Putamen (tissue), 1 donor: ENCODE measurements around the gene TTYH1.
A peak's percentile ranks its signal among the peaks of the same experiment; 100 is the strongest.

Experiments used
- DNase-seq: peaks from one replicate; pipeline ENCODE4 v3.0.0-alpha.2; 2016; ENCODE audit warnings: low spot score

TTYH1 gene

DNA sequence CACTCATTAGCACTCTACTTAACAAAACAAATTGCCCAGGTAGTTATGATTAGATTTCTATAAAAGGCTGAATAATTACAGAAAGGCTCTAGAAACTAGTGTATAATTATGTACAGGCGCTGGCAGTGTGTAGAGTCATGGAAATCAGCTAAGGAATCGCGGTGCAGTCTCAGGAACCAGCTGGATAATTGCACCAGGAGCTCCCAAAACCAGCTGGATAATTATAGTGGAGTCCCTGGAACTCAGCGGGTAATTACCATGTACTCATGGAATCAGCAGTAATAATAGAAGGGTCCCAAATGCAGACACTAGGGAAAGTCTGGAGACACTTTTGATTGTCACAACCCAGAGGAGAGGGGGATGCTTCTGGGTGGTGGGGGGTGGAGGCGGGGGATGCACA lies 23.2 kb upstream of the TTYH1 start:
- no peak for DNase-seq

DNA sequence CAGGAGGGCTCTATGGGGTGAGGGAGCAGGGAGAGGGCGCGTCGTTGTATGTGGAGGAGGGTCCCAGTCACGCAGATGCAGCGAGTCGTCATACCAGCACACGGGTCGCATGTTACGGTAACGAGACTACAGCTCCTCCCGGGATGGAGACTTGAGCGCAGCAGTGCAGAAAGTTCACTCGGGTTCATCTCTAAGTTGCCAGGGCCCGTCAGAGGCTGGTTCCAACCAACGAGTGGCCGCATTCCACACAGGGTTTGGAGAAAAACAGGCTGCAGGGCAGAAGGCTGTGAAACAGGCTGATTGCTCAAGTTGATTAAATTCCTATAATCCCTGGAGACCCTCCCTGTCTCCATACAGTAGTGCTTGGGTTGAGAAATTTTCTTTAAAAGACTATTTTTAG lies 21.9 kb upstream of the TTYH1 start:
- DNase-seq: no peak

DNA sequence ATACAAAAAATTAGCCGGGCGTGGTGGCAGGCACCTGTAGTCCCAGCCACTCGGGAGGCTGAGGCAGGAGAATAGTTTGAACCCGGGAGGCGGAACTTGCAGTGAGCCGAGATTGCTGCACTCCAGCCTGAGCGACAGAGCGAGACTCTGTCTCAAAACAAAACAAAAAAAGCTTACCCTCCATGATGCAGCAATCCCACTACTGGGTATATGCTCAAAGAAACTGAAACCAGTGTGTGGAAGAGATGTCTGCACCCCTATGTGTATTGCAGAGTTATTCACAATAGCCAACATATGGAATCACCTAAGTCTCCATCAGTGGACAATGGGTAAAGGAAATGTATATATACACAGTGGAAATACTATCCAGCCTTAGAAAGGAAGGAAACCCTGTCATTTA lies 19.6 kb upstream of the TTYH1 start:
- no peak for DNase-seq

DNA sequence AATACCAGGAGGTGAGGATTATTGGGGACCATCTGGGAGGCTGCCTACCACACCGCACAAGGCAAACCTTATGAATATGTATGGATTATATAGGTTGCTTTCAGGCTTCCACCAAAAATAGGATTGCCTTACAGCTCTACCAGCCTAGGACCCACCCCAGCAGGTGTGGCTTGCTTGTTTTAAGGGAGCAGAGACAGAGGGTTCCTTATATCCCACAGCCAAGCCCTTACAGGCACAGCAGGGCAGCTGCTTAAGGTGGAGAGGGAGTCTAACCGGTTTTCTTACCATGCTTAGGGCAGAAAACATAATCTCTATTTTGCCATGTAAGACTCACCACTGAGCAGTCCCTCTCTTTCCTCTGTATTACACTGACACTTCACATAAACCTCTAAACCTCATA lies 16.1 kb upstream of the TTYH1 start:
- DNase-seq: no peak

DNA sequence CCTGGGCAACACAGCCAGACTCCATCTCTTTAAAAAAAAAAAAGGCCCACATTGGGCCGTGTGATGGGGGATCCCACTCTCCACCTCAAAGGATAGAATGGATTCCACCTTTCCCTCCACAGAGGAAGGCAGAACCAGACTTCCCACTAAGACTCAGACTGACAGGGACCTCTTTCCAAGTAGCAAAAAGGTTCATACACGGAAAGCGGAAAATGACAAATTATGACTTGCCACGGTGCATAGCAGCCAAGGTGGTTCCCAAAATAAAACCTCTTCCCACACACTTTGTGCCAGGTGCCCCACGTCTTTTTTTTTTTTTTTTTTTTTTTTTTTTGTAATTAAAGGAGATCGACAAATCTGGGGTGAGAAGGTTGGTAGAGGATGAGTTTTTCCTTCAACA lies 14.4 kb upstream of the TTYH1 start:
- DNase-seq: peak; percentile 62

DNA sequence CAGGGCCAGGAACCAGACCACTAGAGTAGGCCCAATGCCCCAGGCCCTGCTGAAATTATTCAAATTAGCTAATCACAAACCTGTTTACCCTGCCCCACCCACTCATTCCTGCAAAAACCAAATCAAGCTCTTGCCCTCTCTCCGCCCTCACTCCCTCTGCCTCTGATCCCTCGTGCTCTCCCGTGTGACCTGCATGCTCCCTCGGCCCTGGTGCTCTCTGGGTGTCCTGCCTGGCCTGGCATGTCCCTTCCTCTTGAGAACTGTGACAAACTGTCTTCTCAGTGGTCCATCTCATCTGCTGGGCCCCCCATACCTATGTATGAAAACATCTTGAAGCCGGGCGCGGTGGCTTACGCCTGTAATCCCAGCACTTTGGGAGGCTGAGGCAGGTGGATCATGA lies 12.2 kb upstream of the TTYH1 start:
- no peak for DNase-seq

DNA sequence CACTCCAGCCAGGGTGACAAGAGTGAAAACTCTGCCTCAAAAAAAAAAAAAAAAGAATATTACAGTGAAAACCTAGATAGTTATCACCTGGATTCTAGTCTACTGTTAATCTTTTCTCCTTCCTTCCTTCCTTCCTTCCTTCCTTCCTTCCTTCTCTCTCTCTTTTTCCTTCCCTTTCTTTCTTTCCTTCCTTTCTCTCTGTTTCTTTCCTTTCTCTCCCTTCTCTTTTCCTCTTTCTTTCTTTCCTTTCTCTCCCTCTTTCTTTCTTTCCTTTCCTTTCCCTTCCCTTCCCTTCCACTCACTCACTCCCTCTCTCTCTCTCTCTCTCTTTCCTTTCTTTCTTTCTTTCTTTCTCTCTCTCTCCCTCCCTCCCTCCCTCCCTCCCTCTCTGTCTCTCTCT lies 9.6 kb upstream of the TTYH1 start:
- no peak for DNase-seq

DNA sequence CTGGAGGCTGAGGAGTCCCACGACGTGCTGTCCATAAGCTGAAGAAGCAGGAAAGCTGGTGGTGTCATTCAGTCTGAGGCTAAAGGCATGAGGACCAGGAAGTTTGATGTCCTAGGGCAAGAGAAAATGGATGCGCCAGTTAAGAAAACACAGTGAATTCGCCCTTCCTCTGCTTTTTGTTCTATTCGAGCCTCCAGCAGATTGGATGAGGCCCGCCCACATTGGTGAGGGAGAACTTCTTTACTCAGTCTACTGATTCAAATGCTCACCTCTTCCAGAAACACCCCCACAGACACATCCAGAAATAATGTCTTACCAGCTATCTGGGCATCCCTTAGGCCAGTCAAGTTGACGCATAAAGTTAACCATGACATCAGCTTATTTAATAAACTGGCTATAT lies 7.5 kb upstream of the TTYH1 start:
- no peak for DNase-seq

DNA sequence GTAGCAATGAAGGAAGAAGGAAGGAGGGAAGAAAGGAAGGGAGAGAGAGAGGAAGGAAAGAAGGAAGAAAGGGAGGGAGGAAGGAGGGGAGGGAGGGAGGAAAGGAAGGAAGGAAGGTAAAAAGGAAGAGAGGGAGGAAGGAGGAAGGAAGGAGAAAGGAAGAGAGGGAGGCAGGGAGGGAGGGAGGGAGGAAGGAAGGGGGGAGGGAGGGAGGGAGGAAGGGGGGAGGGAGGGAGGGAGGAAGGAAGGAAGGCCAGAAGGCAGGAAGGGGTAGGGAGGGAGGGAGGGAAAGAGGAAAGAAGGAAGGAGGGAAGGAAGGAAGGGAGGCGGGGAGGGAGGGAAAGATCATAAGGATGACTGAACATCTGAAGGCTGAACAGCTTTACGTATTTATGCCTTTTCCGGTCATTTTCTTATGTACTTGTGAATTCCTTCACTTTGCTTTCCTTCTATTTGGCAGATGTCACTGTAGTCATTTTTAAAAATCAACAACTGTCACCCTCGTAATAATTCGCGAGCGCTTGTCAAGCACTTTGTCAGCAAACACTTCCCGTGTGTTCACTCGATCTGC lies 6.7 kb upstream of the TTYH1 start:
- no peak for DNase-seq

DNA sequence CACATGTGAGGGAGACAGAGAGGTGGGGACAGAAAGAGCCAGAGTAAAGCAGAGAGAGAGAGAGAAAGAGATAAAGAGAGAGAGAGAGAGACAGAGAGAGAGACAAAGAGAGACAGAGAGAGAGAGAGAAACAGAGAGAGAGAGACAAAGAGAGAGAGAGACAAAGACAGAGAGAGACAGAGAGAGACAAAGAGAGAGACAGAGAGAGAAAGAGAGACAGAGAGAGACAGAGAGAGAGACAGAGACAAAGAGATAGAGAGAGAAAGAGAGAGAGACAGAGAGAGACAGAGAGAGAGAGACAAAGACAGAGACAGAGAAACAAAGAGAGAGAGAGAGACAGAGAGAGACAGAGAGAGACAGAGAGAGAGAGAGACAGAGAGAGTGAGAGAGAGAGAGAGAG lies 4.2 kb upstream of the TTYH1 start:
- no peak for DNase-seq

DNA sequence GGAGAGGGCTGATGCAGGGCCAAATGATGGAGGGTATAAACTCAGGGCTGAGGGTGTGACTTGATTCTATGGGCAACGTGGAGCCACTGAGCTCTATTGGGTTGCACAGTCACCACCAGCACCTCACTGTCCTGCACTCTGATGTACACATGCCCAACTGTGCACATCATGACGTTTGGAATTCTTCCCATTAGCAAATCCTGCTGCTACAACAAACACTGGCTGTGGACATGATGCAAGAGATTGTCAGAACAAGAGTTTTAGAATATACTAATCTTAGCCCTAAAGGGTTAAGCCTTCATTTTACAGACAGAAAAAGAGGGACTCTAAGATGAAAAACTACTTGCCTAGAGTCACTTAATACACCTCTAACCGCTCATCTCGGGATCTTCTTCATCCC lies 2.4 kb upstream of the TTYH1 start:
- no peak for DNase-seq

DNA sequence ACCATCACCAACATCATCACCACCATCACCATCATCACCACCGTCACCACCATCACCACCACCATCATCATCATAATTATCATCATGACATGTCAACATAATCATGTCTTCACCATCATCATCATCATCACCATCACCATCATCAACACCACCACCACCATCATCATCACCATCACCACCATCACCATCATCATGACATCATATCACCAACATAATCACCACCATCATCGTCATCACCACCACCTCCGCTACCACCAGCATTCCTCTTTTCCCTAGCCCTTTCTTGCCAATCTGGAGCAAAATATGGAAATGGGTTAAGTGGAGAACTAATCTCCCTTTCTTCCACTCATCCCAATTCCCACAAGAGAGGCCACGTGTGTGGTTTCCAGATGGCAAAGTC lies 1.1 kb upstream of the TTYH1 start:
- no peak for DNase-seq

DNA sequence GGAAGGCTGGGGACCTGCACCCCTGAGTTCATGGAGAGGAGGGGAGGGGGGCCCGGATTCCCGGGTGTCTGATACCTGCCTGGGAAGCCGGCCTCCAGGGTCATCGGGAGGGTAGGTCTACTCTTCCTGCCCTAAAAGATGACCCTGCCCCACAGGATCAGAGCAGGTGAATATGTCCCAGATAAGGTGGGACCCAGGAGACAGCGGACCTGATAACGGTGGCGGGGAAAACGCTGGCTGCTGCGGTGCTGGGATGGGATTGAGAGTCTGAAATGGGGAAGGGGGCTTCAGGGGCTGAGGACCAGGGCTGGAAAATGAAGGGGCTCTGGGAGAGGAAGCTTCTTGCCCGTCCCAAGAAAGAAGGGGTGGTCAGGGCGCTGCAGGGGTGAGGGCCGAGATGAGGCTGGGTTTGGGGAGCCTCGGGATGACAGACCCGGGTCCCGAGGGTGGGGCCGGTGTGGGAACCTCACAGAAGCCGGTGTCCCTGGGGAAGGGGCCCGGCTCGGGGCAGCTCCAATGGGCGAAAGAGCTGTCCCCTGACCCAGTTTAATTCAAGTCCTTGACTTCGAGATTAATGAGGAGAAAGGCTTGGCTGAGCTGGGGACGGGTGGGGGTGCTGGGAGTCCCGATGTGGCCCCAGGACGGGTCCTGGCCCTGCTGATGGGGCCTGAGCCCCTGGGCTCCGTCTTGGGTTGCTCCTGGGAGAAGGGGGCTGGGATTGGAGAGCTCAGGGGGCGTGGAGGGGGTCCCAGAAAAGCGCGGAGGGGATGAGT lies 823 bp downstream of the TTYH1 start:
- DNase-seq: no peak

DNA sequence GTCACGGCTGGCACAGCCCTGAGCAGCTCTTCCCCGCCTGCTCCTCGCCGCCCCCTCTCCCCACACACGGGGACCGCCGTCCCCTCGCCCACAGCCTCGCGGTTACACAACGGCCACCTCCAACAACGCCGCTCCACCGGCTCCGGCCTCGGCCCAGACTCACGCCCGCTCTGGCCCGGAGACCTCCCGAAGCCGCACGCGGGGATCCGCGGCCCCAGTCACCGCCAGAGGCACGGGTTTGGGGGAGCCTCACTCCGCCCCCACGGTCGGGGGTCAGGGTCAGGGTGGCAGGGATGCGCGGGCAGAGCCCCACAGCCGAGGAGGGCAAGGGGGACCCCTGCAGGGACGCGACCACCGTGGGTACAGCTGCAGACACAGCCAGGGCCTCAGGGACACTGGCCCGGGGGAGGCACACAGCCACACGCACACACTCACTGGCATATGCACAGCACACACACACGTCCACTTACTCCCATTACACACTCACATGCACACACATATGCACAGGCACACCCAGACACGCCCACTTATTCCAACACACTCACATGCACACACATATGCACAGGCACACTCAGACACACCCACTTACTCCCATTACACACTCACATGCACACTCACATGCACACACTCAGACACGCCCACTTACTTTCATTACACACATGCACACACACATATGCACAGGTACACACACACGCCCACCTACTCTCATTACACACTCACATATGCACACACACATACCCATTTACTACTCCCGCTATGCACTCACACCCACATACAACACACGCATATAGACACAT lies 1.6 kb downstream of the TTYH1 start:
- DNase-seq: peak; percentile 28

DNA sequence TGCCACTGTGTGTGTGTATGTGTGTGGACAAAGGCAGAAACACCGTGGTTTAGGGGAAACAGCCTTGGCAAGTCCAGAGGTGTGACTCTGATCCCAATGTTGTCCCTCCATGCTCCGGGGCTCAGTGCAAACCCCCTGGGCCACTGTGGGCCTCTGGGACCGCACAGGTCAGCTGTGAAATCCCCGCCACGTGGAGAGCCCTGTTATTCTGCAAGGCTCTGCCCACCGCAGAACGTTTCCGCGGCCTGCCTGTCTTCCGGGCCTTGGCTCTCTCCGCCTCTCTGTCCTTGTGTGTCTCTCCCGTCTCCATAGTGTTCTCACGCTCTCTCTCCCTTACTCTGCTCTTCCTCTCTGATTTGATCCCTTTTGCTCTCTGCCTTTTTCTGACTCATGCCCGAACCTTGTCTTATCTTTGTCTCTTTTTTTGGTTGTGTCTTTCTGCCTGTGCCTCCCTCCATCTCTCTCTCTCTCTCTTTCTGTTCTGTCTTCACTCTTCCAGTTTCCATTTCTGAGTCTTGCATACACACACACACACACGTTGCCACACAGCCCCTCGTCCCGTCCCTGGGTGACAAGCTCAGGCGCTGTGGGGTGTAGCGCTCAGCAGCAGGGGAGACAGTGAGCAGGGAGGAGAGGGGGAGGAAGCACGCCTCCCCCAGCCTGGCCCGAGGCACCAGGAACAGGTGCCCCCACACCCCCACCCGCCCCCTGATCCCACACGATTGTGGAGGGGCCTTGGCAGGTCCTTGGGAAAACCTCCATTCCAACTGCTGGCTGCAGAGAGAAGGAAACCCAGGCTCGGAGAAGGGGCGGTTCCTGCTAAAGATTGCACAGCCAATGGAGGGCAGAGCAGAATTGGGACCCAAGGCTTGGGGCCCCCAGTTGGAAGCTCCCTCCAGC lies 3.0 kb downstream of the TTYH1 start:
- DNase-seq: no peak

DNA sequence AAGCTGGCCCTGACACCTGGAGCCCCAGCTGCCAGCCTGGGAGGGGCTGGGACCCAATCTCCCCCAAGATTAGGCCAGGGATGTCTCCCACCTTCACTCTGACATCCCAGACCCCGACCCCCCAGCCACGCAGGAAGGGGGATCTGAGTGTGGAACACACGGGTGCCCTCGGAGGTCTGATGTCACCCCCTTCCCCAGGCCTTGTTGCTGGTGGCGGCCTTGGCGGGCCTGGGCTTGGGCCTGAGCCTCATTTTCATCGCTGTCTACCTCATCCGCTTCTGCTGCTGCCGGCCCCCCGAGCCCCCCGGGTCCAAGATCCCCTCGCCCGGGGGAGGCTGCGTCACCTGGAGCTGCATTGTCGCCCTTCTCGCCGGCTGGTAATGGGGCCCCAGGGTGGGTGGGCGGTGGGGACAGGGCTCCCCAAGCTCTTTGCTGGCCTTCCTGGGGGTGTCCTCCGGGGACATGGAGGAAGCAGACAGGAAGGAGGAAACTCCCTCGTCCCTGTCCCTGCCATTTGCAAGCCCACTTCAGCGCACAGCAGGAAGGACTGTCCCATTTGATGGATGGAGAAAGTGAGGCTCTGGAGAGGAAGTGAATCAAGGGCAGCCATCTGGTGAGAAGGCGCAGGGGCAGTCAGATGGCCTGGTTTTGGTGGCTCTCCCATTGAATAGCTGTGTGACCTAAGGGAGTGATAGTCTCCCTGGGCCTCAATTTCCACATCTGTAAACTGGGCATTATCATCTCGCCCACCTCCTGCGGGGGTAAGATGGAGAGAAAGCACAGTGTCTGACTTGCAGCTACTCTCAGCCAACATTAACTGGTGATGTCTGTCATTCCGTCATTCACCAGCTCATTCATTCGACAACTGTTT lies 3.9 kb downstream of the TTYH1 start:
- no peak for DNase-seq

DNA sequence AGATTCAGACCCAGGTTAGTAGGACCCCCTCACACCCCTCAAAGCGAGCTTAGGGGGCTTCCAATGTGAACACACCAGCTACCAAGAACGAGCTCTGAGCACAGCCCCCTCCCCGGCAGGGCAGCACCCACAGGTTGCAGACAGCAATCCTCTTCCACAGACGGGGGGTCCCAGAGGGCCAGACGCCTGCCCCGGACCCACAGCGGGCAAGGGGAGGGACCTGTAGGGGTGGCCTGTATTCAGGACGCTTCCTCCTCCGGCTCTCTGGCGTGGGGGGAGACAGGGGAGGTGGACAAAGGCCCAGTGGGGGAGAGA lies 4.8 kb downstream of the TTYH1 start:
- no peak for DNase-seq

DNA sequence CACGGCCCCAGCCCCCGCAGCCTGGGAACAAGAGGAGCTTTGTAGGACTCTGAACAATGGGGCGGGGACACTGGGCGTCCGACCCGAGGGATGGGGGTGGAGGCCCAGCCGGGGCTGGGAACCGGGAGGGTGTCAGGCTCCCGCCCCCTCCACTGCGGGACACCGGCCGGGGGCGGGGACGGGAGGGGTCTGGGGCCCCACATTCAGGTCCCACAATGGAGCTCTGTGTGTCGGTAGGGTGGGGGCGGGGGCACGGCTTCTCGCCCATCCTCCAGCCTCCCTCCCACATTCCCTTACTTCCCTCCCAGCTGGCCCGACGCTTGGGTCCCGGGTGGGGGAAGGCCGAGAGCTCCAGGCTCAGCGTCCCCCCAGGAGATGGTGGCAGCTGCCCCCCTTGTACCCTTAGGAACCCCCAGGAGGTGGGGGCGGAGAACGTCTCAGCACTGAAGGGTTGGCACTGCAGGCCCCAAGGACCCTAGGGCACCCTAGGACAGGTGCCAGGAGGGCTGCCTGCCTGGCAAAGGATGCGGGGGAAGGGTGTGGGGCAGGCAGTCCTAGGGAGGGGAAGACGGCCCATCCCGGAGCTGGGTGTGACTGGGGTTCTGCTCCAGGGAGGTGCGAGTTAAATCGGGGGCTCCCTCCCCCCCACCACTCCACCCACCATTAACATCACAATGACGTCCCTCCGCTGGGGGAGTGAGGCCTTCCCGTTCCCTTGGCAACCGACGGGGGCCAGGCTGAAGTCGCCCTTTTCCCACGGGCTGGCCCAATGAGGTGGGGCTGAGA lies 5.3 kb downstream of the TTYH1 start:
- DNase-seq: peak; percentile 99

DNA sequence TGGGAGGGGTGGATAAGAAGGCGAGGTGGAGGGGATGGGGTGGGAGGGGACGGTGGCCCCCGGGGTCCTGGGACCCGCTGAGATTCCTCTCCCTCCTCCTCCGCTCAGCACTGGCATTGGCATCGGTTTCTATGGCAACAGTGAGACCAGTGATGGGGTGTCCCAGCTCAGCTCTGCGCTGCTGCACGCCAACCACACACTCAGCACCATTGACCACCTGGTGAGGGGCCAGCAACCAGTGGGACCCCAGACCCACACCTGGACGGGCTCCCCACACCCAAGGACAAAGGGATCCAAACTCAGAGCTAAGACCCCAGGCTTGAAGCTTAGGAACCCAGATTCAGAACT lies 5.9 kb downstream of the TTYH1 start:
- DNase-seq: no peak

DNA sequence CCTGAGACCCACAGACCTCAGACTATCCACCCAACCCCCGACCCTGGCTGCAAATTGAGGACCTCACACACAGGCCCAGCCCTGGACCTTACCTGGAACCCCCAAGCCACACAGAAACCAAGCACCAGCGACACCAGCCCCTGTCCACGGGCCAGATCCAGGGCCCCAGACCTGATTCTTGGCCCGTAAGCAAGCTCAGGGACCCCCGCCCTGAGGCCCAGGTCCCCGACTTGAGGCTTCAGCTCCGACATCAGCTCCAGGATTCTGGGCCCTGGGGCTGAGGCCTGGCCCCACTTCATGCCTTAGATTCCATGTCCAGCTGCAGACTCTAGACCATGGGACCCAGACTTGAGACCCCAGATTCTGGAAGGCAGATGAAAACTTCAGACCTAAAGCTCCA lies 6.3 kb downstream of the TTYH1 start:
- no peak for DNase-seq

DNA sequence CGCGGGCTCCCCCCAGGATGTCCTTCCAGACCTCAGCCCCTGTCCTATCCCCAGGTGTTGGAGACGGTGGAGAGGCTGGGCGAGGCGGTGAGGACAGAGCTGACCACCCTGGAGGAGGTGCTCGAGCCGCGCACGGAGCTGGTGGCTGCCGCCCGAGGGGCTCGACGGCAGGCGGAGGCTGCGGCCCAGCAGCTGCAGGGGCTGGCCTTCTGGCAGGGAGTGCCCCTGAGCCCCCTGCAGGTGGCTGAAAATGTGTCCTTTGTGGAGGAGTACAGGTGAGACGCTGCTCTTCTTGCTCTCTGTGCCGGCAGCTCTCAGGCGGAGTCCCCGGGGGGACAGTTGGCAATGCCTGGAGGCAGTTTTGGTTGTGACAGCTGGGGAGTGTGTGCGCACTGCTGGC lies 6.9 kb downstream of the TTYH1 start:
- DNase-seq: no peak
